GM15510 (cell line): ENCODE data around the gene GPR15.

Source experiments
- POLR2A ChIP-seq: IDR thresholded peaks from 3 replicates; pipeline ENCODE4 v1.6.1; 2011; ENCODE audit warnings: borderline replicate concordance; ENCODE audit not compliant: insufficient read length; ENCODE audit errors: extremely low read depth

The GPR15 gene

DNA sequence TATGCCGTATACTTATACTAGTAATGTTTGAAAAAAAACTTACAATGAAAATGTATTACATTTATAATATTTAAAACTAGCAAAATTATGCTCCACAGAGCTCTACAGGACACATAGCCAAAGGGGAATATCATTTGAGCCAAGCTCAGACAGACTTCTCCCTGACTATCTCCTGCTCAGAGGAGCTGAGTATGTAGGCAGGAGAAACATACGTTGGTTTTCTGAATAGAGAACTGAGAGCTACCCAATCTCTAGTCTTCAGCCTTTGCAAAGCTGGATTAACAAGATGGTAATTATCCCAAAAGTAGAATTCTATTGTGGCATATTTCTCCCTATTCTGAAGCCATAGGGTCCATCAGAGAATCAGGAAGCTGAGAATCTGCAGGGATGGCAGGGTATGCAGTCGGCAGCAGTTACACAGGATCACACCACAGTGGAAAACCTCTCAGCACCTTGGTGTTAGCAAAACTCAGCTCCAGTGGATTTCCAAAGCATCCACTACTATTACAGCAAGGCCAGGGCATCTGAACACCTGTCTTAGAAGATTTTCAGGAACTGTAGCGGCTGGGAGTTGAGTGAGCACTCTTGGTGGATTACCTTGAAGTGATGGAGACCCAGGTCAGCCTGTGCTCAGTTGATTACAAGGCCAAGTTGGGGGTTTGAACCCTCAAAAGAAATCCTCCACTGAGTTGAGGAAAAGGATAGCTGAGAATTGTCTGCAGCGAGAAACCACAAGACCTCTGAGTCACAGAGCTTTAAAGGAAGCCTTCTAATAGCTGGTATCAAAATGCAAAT, 30.1 kb downstream of the GPR15 start:
- TF ChIP-seq POLR2A, result peak; percentile 39

DNA sequence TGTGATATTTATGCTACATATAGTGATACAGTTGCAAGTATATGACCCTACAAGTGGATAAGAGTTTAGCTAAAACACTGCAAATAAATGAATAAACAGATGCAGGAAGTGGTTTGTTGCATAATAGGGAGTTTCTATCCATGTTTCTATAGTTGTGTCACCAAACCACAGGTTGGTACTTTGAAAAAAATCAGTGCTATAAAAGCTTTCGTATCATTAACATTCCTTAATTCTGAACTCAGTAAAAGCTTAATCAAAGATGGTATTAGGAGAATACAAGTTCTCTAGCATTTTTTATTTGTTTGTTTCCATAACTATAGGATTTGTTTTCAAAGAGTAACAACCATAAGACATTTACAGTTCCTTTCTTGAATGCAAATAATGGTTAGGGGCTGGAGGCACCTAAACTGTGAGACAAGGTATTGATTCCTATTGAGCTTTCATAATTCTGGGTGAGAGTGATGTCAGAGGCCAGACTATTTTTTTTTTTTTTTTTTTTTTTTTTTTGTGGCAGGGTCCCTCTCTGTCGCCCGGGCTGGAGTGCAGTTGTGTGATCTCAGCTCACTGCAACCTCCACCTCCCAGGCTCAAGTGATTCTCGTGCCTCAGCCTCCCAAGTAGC, 32.0 kb downstream of the GPR15 start:
- no peak for TF ChIP-seq POLR2A

DNA sequence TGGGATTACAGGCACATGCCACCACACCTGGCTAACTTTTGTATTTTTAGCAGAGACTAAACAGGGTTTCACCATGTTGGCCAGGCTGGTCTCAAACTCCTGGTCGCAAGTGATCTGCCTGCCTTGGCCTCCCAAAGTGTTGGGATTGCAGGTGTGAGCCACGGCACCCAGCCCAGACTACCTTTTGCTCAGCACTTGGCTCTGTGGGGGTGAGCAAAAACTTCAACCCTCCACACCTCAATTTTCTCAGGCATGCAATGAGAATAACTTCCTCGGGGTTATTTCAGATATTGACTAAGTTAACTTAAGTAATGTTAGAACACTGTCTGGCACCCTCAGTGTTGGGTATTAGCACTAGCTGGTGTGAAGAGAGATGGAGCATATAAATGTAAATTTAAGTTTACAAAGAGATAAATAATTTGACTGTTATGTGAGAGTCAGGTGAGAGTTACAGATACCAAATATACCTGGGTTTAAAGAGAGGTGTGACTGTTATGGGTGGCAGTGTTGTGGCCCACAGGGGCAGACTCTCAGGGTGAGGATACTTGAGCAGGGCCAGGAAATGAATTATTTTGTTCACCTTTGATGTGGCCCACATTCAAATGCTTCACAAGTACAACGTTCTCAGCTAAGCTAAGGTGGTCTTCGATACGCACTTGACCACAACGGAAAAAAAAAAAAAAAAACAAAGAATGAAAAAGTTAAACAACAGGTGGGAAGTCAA, 32.7 kb downstream of the GPR15 start:
- peak; percentile 33 for TF ChIP-seq POLR2A

DNA sequence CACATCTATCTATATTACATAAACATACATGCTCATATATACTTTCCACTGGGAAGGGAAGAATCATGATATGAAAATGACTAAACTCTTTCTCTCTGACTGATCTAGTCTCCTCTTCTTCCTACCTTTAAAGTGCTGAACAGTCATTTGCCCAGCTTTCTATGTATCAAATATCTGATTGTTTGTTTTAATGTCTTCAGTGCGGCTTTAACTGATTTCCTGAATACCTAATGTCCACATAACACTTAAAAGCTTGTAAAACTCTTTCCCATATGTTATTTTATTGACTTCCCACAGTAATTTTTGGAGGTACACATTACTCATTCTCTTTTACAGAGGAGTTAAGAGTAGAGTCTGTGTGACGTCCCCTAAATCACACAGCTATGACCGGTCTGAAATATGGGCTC, 33.5 kb downstream of the GPR15 start:
- no peak for TF ChIP-seq POLR2A

DNA sequence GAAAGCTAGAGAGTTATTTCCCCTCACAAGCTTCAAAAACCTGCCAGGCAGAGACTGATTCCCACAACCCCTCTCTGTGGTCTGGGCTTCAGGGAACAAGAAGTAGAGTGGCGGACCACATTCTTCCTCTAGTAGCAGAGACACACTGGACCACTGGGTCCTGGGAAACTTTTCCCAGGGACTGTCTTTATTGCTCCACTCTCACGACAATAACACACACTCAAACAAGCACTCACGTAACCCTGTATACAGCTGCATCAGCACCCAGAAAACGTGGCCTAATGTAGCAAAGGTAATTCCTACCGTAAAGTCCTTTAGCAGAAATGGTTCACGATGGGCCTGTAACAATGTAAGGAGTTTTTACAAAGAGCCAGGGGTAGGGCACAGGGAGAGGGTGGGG, 34.1 kb downstream of the GPR15 start:
- no peak for TF ChIP-seq POLR2A

DNA sequence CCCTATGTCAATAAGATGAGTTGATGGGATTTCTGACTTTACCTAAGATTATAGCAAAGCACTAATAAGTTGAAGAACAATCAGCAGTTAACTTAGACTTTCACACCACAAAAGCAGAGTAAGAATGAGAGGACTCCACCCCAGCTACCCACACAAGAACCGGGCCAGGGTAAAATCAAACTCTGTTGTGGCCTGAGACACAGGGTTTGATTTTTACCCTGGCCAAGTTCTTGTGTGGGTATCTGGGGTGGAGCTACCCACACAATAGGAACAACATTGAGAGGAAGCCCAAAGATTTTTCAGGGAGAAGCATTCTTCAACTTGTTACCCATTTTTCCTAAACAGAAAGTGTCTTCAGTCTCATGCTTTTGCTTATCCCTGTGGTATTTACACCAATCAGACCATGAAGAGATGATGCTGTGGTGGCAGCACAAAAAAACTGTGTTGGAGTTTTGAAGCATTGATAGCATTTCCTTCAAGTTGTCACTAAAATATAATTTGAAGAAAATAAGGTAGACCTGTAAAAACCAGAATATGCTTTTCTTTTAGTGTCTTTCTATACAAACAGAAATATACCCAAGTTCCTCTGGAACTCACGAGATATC, 36.0 kb downstream of the GPR15 start:
- no peak for TF ChIP-seq POLR2A

DNA sequence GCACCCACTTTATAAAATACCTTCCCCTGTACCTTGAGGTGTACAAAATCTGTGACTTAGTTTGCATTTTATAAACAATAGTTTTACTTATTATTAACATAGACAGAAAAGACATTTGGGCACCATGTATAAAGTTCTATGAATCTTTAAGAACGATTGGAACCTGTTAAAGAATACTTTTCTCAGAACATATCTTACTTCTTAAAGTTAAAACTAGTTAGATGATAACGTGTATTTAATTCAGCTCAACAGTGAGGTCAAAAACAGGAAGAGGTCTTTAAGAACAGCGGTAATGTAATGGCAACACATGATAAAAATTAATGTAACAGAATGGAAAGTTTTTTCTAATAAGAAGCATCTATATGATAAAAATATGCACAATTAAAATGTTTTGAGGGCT, 36.6 kb downstream of the GPR15 start:
- TF ChIP-seq POLR2A, result no peak

DNA sequence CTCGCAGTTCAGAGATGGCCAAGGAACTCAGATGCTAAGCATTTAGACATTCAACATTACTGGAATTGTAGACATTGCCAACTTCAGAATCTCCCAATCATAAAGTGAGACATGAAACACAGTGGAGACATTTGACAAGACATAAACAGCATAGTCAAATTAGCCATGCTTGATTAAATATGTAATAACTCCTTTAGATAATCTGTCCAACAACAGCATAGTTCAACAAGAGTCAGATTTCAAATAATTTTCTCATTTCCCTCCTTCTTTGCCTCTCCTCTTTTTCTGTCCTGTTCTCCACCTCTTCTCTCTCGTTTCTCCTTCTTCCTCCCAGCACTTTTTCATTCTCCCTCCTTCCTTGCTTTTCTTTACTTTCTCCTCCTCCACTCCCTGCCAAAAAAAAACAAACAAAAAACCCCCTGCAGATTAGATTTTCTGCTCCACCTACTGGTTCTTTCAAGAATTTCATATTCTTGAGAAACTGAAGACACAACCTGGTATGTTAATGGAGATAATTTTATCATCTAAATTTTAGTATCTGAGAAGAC, 41.5 kb downstream of the GPR15 start:
- no peak for TF ChIP-seq POLR2A

DNA sequence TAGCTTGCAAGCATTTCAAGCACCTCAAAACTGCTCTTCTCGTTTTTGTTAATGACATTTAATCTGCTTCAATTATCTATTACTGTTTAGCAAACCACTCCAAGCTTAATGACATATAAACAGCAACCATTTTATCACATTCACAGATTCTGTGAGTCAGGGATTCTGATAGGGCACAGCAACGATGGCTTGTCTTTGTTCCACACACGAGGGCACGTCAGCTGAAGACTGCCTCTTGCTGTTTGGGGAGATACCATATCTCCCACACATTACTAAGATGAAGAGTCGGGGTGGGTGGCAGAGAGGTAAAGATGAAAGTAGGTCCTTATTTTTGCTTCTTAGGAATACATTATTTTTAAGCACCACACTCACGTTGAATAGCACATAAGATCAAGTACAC, 42.4 kb downstream of the GPR15 start:
- no peak for TF ChIP-seq POLR2A

DNA sequence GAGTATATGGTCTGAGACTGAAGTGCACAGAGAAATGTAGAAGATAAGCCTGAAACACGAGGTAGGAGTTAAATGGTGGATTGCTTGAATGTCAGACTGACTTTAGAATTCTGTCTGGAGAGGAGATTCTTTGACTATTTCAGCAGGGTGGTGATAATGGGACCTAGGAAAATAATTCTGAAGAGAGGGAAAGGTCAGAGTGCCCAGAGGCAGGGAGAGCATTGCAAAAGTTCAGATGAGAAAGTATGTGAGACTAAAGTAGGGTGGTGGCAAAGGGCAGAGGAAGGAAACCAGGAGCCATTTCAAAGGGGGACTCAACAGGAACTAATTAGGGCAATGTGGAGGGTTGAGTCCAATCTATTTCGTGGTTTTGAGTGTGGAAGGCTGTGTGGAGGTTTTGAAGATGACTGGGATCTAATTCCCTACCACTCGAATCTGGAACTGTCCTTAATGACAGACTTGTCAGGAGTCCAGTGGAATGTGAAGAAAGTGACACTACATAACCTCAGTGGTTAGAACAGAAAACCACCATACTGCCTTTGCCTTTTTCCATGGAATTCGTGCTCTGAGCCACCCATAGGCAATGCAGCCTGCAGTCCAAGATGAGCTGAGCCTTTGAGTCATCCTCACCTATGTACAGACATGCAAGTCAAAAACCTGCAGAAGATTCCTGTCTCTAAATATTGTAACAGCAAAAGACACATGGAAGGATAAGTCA, 45.6 kb downstream of the GPR15 start:
- no peak for TF ChIP-seq POLR2A

DNA sequence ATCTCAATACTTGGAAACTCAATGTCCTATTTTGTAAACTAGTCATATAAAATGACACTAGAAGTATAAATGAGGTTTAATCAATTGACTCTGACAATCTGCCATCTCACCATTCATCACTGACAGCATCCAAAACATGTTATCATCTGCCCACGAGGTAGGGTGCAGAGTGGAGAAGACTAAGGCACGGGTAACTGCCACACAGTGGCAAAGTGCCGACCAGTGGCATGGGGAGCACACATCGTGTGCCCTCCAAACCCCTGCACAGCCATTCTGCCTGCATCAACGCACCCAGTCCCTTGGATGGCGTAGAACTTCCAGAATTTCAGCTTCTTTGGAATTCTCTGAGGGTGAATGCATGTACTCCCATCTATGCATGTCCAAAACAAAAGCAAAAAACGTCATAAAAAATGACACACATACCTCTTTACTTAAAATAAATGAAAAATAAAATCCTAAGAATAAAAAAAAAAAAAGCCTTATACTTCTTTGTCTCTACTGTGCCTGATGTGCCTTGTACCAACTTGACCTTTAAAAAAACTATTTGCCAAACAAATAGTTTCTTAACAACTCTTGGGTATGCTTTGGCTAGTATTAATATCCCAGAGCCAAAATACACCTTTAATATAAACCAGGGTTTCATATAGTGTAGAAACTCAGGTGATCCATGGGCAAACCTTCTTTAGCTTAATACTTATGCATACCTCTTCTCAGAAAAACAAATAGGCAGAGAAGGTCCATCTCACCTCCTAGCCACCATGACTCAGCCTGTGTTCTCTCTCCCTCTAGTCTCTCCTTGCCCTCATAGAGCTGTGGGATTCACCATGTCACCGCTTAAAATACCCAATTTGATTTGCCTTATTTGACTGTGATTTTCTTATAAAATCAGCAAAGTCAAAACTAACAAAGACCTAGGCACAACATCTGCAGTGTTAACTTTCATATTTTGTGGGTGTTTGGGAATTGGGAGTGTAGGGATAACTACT, 48.9 kb downstream of the GPR15 start:
- TF ChIP-seq POLR2A, result no peak

- TF ChIP-seq POLR2A, result no peak
Observed at GRCh38 chr3:98581474-98581873, 49.7 kb downstream of the GPR15 start.

DNA sequence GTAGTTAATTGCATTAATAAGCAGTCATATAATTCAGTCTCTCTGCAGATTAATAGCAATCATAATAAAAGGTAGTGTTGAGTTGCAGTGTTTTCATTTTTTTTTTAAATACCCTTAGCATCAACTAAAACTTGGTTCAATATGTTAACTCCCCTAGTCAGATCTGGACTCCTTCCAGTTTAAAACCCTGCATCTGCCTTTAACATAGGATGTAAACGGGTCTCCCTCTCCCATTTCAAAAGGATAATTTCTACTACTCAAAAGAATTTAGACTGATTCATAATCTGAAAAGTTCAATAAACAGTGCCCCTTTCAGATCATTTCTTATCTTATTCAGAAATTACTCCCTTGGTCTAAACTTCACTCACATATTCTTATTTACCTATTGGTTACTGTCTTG, 50.3 kb downstream of the GPR15 start:
- no peak for TF ChIP-seq POLR2A
